A673 (cell line): Measurements from ENCODE around the gene LPA. TPM values are rescaled to one million over a fixed set of nuclear protein-coding genes. Genes with fewer than 3 reads are reported as not detected.

Experiments
- BruUV-seq: library from RNA; stranded (reverse); fragments of 400-500 nt; replicated peaks from 2 replicates; lab custom pipeline; 2021; lab: Mats Ljungman, UMichigan
- CTCF ChIA-PET: fragments of 300-600 bp; sonication (Branson Sonifier 250); formaldehyde crosslinking; loops from one replicate; lab custom pipeline; 2022; ENCODE audit warnings: antibody characterized with exemption; lab: Charles Lee
- POLR2A ChIA-PET: fragments of 300-600 bp; sonication (Branson Sonifier 250); formaldehyde crosslinking; loops from one replicate; lab custom pipeline; 2022; ENCODE audit warnings: antibody characterized with exemption; ENCODE audit not compliant: low non-redundant PET; lab: Charles Lee
- DNase-seq: peaks from one replicate; pipeline ENCODE4 v3.0.0-alpha.2; 2015; ENCODE audit warnings: low spot score
- H3K27ac ChIP-seq: fragments of 200-600 bp; sonication (generic); 2 replicates; pipeline ENCODE4 v1.5.1; 2016; ENCODE audit warnings: mixed run types, low read depth, mild to moderate bottlenecking, mixed read lengths, antibody characterized with exemption, low read length; ENCODE audit not compliant: poor library complexity, severe bottlenecking
- H3K27me3 ChIP-seq: fragments of 200-600 bp; sonication (generic); replicated peaks from 2 replicates; pipeline ENCODE4 v1.6.1; 2017; ENCODE audit warnings: mixed run types, low read depth, mild to moderate bottlenecking, mixed read lengths, antibody characterized with exemption, low read length; ENCODE audit not compliant: insufficient read depth, poor library complexity
- H3K36me3 ChIP-seq: fragments of 200-600 bp; sonication (generic); 2 replicates; pipeline ENCODE4 v1.6.1; 2016; ENCODE audit warnings: mixed run types, mild to moderate bottlenecking, mixed read lengths, antibody characterized with exemption, low read length; ENCODE audit not compliant: insufficient read depth, poor library complexity, severe bottlenecking
- H3K4me1 ChIP-seq: fragments of 200-600 bp; sonication (generic); 2 replicates; pipeline ENCODE4 v1.6.1; 2017; ENCODE audit warnings: mixed run types, mild to moderate bottlenecking, mixed read lengths, antibody characterized with exemption, low read length; ENCODE audit not compliant: insufficient read depth, poor library complexity, severe bottlenecking
- H3K4me3 ChIP-seq: fragments of 200-600 bp; sonication (generic); 2 replicates; pipeline ENCODE4 v1.5.1; 2016; ENCODE audit warnings: low read depth, mixed run types, mild to moderate bottlenecking, mixed read lengths, low read length; ENCODE audit not compliant: poor library complexity, severe bottlenecking
- H3K9me3 ChIP-seq: fragments of 200-600 bp; sonication (generic); 2 replicates; pipeline ENCODE4 v1.6.1; 2016; ENCODE audit warnings: mixed run types, low read depth, mild to moderate bottlenecking, mixed read lengths, antibody characterized with exemption, low read length; ENCODE audit not compliant: poor library complexity, severe bottlenecking
- EZH2 ChIP-seq: fragments of 200-600 bp; sonication (generic); IDR thresholded peaks from 2 replicates; pipeline ENCODE4 v1.6.1; 2017; ENCODE audit warnings: borderline replicate concordance, low read depth, mild to moderate bottlenecking, mixed read lengths, antibody characterized with exemption, low read length; ENCODE audit not compliant: poor library complexity, severe bottlenecking
- intact Hi-C: fragments of 100-400 bp; cut with micrococcal nuclease; formaldehyde crosslinking; loops from one replicate; pipeline ENCODE4 v1.10.0; 2022; ENCODE audit not compliant: unreplicated experiment
- total RNA-seq: library from RNA; stranded (reverse); gene quantifications from 2 replicates; pipeline ENCODE4 v1.2.3, GENCODE V29; 2021
- TF ChIP-seq, protein P1 (sequence below): fragments of 300-800, 200-600 bp; sonication (generic); conservative IDR thresholded peaks from 2 replicates; pipeline ENCODE4 v1.5.1; 2017; ENCODE audit warnings: low read depth, mild to moderate bottlenecking, antibody characterized with exemption, low read length, moderate library complexity, mixed read lengths

LPA gene
- total RNA-seq, 1 experiment from 2014 or later, result not detected

DNA sequence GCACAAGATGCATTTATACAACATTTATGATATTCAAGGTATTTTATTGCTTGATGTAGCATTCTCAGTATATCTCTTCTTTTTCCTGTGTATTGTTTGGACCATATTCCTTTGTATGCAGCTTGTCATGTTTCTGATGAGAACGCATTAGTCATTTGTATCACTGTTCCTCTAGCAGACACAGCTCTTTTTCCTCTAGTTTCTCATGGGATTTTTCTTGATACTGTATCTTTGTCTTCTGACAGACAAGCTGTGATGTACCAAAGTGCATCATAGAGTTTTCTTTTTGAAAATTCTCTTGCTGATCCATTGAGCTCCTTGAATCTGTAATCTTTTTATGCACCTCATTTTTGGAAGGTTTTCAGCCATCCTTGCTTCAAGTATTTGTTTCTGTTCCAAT lies 175.0 kb downstream of the LPA start:
- CTCF ChIA-PET, result no interaction called here
- intact Hi-C loops, result no loop called here
- Histone ChIP-seq H3K27ac (no peak overlapping the region), H3K9me3 (no peaks in the 10 kb centered on the region), H3K36me3 (no peaks in the 10 kb centered on the region), H3K27me3 (no peaks in the 10 kb centered on the region), H3K4me3 (no peak overlapping the region), H3K4me1 (no peaks in the 10 kb centered on the region)
- TF ChIP-seq EZH2, result no peak
- TF ChIP-seq, protein P1, sequence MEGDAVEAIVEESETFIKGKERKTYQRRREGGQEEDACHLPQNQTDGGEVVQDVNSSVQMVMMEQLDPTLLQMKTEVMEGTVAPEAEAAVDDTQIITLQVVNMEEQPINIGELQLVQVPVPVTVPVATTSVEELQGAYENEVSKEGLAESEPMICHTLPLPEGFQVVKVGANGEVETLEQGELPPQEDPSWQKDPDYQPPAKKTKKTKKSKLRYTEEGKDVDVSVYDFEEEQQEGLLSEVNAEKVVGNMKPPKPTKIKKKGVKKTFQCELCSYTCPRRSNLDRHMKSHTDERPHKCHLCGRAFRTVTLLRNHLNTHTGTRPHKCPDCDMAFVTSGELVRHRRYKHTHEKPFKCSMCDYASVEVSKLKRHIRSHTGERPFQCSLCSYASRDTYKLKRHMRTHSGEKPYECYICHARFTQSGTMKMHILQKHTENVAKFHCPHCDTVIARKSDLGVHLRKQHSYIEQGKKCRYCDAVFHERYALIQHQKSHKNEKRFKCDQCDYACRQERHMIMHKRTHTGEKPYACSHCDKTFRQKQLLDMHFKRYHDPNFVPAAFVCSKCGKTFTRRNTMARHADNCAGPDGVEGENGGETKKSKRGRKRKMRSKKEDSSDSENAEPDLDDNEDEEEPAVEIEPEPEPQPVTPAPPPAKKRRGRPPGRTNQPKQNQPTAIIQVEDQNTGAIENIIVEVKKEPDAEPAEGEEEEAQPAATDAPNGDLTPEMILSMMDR, result no peak
- POLR2A ChIA-PET, result no interaction called here
- BruUV-seq, result no TSS peak
- DNase-seq, result no peak

DNA sequence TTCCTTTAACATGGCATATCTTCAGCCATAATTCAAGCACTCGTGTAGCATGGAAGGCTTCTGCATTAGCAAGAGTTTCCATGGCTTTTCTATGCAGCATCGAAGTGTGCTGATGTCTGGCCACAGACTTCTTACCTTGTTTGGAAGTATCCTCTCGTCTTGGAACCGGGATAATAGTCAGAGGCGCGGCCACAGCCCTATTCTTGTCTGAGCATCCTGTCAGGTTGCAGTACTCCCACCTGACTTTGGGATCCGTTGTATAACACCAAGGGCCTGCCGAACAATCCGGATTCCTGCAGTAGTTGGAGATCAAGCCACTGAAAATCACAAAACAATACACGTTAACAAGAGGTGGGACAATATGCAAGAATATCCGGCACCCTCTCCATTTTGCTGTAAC lies 177.0 kb downstream of the LPA start:
- CTCF ChIA-PET, result no interaction called here
- TF ChIP-seq, protein P1, result no peak
- TF ChIP-seq EZH2, result no peak
- intact Hi-C loops, result no loop called here
- Histone ChIP-seq H3K27ac (no peak overlapping the region), H3K4me1 (no peaks in the 10 kb centered on the region), H3K27me3 (no peaks in the 10 kb centered on the region), H3K36me3 (no peaks in the 10 kb centered on the region), H3K9me3 (no peaks in the 10 kb centered on the region), H3K4me3 (no peak overlapping the region)
- no peak for DNase-seq
- POLR2A ChIA-PET, result no interaction called here
- BruUV-seq, result no TSS peak

Other genes with a start within 250 kb of the LPA start
- not detected in 2 replicates for gene PLG, start 38.0 kb upstream of the LPA start, total RNA-seq